NCI-H187 treated with DMSO at 0.1 percent for 48 hours (cell line): ENCODE data around the gene LPCAT3.

Experiments
- DNase-seq: peaks from one replicate; lab custom pipeline; 2025; lab: John Stamatoyannopoulos, UW

The LPCAT3 gene

DNA sequence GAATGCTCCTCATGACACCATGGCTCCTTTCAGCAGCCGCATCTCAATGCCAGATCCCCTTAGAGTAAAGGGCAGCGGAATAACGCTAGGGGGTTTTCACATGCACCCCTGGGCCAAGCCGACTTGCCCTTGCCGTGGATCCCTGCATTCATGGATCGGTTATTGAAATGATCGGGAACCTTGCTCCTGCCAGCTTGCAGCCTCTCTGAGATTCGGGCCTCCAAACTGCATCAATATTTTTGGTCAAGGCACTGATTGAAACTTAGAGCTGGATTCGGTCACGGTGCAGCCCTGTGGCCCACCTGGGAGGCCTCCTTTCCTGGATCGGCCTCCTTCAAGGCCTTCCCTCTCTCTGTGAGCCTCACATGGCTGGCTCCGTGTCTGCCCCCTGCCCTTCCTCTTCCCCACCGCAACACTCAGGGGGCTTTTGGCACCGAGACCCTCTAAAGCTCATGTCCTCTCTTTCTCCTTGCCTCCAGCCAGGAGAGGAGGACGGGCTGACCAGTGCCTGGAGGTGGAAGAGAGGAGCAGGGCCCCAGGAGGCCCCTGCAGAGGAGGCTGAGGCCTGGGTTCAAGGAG is 65.3 kb downstream of the LPCAT3 start:
- DNase-seq, result no peak

DNA sequence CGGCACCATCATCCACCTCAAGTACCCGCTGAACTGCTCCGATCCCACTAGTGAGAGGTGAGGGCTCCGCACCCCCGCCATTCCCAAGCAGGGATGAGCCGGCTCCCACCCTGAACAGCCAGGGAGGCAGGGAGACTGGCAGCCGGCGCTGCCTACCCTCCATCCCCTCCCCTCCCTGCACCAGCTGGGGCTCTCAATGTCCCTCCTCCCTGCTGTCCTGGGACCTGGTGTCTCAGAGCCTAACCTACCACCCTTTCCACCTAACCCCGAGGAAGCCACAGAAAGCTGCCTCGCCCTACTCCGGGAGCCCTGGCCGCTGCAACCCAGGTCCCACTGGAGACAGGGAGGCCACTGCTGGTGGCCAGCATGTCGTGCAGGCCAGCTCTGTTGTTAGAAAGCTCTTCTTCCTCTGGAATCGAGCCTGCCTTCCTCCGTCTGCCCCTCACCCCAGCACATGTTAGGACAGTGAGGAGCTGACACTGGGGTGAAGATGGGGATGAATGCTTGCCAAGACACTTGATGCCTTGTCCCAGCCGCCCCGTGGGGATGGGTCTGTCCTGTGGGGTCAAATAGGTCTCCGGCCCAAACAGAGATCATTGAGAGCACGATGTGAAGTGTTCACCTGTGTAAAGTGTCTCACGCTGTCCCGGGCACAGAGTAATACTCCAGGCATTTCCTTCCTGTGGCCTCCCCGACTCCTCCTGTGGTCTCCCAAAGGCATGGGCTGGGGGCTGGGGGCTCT is 66.0 kb downstream of the LPCAT3 start:
- no peak for DNase-seq

DNA sequence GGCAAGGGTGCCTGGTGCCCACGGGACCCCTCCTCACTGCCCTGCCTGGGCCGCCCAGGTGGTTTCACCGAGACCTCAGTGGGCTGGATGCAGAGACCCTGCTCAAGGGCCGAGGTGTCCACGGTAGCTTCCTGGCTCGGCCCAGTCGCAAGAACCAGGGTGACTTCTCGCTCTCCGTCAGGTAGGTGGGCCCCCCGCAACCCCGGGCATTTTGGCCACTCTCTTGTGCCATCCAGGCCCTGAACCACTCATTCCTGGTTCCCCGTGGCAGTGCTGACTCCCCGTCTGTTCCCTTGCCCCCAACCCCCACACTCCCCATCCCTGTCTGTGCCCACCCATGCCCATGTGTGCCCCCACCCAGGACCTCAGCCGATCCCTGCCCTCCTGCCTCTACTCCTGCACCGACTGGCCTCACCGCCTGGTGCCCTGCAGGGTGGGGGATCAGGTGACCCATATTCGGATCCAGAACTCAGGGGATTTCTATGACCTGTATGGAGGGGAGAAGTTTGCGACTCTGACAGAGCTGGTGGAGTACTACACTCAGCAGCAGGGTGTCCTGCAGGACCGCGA is 66.6 kb downstream of the LPCAT3 start:
- no peak for DNase-seq

DNA sequence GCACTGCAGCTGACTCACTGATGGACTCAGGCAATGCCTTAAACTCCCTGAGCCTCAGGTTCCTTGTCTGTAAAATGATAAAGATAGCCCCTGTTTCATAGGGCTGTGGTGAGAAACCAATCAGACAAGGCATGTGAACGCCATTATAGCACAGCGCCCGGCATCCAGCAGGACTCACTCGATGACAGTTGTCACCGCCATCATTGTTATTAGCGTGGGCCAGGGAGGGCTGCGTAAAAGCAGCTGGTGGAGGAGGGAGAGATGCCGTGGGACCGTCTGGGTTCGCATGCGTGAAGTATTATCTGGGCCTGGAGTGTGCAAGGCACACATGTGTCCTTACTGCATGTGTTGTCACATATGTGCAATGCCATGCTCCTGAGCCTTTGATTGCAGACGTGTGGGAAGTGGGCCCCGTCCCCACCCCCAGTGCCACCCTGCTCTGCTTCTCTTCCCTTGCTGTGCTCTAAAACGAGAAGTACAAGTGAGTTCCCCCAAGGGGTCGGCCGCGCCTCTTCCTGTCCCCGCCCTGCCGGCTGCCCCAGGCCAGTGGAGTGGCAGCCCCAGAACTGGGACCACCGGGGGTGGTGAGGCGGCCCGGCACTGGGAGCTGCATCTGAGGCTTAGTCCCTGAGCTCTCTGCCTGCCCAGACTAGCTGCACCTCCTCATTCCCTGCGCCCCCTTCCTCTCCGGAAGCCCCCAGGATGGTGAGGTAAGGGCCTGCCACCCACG is 67.3 kb downstream of the LPCAT3 start, which contains the start of gene PTPN6:
PTPN6 (plus strand) TSS at position 546 of the 730 bp plus-strand sequence; CDS start at position 703, 157 bp downstream.
- DNase-seq, result no peak

DNA sequence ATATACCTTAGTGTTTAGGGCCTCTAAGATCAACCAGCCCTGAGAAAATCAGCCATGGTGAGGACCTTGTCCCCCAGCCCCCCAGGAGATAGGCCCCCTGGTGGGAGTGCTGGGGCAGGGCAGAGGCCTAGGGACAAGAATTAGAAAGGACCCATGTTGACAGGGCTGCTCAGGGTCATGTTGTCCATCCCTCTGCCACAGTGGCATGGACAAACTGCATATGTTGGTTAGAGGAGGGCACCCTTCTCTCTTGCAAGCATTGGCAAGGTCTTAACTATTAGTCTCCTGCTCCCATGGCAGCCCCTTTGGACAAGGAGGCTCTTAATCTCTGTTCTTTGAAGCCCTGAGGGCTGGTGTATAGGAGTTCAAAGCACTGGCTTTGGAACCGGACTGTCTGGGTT is 67.9 kb downstream of the LPCAT3 start:
- no peak for DNase-seq

DNA sequence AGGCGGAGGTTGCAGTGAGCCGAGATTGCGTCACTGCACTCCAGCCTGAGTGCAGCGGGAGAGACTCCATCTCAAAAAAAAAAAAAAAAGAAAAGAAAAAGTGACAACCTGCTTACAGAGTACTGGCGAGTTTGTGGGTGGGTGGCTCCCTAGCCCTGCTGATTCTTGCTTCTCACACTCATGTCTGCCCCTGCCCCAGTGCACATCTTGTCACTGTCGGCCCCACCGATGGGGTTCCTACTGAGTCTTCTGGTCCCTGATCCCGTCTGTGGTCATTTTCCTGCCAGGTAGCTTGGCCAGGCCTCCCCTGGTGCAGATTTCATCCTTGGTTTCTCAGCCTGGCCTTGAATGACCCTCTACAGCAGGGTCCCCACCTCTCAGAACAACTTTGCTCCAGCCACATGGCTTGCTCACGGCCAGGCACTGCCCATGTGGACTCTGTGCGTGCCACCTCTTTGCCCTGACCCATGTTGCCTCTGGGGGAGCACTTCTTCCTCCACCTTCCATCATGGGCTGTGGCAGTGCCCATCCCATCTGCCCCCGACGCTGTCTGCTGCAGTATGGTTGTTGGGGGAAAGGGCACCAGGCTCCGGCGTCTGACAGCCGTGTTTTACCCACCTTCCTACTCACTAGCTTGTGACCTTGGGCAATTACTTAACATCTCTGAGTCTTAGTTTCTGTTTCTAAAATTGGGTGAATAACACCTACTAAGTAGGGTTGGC is 69.2 kb downstream of the LPCAT3 start:
- no peak for DNase-seq

DNA sequence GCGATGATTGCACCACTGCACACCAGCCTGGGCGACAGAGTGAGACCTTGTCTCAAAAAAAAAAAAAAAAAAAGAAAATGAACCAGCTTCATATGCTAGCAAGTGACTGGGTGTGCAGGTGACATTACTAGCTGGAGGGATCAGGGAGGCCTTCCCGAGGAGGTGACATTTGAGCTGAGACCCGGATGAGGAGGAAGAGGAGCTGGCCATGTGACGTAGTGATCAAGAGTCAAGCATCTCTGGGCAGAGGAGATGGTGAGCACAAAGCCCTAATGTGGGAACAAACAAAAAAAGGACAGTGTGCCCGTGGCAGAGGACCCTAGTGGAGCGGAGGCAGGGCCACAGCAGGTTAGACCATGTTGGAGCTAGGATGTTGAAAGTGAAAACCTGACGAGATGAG is 70.7 kb downstream of the LPCAT3 start:
- DNase-seq, result no peak

DNA sequence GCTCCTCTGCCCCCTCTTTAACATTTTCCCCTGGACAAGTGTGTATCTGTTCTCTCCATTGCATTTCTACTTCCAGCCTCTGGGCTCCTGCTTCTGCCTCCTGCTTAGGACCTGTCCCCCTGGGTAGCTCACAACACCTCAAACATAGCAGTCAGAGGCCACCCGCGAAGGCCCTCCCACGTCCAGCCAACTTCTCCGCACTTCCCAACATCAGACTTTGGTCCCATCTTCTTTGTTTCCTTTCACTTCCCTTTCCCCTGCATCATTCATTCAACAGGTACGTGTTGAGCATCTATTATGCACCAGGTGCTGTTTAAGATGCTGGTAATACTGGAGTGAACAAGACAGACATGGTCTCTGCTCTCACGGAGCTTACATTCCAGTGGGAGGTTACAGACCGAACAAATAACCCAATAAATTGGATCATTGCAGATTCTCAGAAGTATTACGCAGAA is 71.3 kb downstream of the LPCAT3 start:
- DNase-seq, result no peak

DNA sequence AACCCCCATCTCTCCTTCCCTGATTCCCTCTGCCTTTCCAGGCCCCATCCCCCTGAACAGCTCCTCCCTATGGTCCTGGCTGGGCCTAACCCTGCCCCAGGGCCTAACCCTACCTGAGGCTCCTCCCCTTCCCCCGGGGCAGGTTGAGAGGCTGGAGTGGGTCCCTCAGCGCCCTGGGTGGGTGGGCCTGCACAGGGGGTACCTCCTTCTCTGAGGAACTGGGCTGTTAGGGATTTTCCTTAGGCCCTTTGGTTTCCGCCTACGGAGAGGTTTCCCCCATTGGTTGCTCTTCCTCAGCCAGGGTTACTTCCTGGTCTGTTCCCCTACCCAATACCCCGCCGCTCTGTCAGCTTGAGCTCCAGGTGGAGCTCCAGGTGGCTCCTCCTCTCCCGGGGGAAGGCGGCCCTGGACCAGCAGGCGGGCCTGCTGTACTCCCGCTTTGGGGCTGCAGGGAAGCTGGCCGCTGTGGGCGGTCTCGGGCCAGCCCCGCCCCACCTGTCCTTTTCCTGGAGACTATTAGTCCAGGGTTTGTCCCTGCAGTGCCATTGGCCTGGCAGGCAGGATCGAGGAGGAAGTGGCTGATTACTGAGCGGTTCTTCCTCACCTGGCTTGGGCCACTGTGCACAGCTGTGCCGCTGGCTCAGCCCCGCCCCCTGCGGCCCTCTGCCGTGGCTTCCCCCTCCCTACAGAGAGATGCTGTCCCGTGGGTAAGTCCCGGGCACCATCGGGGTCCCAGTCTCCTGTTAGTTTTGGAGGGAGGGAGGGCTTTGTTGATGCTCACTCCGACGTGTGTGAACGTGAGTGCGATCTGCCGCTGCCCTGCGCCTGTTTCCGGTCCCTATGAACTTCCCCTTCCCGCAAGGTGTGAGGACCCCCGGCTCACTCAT is 72.0 kb downstream of the LPCAT3 start:
- peak; percentile 81 for DNase-seq

DNA sequence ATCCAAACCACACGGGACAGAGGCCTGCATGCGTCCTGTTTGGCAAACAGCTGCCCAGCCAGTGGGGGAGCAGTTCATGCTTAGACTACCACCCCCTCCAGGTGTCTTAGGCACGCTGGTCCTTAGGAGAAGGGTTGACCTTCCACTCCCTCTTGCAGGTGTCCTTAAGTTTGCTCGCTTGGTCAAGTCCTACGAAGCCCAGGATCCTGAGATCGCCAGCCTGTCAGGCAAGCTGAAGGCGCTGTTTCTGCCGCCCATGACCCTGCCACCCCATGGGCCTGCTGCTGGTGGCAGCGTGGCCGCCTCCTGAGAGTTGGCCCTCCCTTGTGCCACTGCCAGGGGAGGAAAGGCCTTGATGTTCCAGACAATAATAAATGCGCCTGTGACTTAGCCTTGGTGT is 72.7 kb downstream of the LPCAT3 start:
- DNase-seq, result no peak

DNA sequence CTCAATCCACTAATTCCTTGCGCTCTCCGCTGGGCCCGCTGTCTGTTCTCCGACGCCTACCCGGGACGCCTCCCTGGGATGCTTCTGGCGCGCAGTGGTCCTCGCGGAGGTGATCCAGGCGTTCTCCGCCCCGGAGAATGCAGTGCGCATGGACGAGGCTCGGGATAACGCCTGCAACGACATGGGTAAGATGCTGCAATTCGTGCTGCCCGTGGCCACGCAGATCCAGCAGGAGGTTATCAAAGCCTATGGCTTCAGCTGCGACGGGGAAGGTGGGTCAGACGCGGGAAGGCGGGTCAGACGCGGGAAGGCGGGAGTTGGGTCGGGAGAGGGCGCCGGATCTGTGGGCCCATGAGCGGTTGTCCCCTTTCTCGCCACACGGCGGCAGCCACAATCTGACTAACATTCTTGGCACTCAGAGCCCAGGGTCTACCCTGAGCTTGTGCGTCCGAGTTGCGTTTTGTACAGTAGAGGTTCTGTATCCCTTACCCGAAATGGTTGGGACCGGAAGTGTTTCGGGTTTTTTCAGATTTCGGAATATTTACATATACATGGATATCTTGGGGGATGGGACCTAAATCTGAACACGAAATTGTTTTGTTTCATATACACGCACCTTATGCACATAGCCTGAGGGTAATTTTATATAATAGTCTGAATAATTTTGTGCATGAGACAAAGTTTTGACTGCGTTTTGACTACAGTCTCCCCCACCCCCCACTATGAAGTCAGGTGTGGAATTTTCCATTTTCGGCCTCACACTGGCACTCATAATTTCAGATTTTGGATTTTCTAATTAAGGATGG is 73.7 kb downstream of the LPCAT3 start:
- peak; percentile 55 for DNase-seq

DNA sequence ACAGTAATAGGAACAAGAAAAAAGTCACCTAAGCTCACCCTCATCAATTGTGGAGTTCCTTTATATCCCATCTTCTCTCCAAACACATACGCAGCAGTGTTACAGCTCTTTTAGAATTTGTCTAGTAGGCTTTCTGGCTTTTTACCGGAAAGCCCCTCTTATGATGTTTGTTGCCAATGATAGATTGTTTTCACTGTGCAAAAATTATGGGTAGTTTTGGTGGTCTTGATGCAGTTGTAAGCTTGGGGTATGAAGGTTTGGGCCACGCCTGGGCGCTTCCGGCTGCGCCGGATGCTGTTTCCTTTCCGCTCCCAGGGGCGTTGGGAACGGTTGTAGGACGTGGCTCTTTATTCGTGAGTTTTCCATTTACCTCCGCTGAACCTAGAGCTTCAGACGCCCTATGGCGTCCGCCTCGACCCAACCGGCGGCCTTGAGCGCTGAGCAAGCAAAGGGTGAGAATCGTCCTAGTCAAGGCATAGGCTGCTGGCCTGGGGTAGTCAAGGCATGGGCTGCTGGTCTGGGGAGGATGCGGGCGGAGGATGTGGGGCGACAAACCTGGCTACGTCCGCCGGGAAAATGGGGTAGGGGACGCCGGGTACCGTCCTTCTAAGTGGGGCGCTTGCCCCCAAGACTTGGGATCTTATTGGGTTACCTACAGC is 74.4 kb downstream of the LPCAT3 start, which contains the start of the genes C12orf57 and RNU7-1:
C12orf57 (plus strand) TSS at position 301 of the 659 bp plus-strand sequence; CDS start at position 401, 100 bp downstream.
RNU7-1 (plus strand) TSS at position 95 of the 659 bp plus-strand sequence.
- DNase-seq, result peak; percentile 70

DNA sequence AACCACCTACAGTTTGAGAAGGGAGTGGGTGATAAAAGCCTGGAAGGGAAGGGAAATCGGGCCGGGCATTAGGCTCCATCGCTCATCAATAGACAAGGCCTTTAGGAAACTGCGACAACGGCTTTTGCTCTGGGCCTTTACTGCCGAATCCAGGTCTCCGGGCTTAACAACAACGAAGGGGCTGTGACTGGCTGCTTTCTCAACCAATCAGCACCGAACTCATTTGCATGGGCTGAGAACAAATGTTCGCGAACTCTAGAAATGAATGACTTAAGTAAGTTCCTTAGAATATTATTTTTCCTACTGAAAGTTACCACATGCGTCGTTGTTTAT is 74.9 kb downstream of the LPCAT3 start:
- DNase-seq, result peak; percentile 79

DNA sequence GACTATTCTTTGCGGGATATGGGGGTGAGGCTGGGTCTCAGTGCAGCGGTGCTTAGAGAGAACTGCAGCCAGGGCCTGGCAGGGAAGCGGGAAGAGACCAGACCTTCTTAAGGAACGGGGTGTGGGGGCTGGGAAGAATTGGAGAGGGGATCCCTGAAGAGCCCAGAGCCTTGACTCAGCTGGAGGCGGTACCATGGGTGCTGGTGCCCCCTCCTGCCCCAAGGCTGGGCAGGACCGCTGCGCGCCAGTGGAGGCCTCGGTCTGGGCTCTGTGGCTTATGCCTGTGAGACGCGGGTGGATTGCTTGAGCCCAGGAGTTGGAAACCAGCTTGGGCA is 76.0 kb downstream of the LPCAT3 start:
- no peak for DNase-seq

DNA sequence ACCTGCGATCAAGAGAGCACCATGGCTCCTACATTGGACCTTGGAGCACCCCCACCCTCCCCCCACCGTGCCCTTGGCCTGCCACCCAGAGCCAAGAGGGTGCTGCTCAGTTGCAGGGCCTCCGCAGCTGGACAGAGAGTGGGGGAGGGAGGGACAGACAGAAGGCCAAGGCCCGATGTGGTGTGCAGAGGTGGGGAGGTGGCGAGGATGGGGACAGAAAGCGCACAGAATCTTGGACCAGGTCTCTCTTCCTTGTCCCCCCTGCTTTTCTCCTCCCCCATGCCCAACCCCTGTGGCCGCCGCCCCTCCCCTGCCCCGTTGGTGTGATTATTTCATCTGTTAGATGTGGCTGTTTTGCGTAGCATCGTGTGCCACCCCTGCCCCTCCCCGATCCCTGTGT is 76.5 kb downstream of the LPCAT3 start:
- DNase-seq, result no peak

DNA sequence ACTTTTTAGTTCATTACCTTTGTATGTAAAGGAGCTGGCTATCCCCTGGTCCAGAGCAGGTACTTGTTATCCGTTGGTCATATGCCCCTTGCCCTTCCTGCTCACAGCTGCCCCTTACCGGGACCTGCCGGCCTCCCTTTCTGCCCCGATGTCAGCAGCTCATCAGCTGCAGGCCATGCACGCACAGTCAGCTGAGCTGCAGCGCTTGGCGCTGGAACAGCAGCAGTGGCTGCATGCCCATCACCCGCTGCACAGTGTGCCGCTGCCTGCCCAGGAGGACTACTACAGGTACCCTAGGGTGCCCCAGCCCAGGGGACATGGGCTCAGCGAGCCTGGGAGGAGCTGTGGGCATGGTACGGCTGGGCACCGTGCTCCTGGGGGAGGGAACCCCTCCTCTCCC is 77.0 kb downstream of the LPCAT3 start:
- DNase-seq, result no peak

DNA sequence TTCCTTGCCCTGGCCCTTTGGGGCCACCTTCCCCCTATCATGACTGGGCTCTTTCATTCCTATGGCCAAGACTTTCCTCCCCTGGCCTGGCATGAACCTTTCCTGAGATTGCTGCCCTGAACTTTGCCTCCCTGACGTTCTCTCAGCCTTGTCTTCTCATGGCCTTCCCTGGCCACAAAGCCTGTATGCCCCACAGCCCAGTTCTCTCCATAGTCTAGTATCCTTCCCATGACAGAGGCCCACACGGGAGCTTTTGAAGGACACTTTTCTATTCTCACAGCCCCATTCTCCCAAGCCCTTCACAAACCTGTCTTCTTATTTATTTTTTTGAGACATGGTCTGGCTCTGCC is 79.1 kb downstream of the LPCAT3 start:
- DNase-seq, result no peak

DNA sequence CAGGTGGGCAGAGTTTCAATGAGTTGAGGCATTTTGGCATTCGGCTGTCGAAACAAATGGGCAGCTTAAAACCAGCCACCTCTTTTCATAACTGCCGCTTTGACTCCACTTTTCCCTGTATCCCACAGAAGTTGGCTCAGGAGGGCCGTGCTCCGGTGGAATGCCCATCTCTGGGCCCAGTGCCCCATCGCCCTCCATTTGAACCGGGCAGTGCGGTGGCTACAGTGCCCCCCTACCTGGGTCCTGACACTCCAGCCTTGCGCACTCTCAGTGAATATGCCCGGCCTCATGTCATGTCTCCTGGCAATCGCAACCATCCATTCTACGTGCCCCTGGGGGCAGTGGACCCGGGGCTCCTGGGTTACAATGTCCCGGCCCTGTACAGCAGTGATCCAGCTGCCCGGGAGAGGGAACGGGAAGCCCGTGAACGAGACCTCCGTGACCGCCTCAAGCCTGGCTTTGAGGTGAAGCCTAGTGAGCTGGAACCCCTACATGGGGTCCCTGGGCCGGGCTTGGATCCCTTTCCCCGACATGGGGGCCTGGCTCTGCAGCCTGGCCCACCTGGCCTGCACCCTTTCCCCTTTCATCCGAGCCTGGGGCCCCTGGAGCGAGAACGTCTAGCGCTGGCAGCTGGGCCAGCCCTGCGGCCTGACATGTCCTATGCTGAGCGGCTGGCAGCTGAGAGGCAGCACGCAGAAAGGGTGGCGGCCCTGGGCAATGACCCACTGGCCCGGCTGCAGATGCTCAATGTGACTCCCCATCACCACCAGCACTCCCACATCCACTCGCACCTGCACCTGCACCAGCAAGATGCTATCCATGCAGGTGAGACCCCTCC is 79.7 kb downstream of the LPCAT3 start:
- no peak for DNase-seq
